ENCODE measurements around the gene PON3.

- TF ChIP-seq, protein P1, sequence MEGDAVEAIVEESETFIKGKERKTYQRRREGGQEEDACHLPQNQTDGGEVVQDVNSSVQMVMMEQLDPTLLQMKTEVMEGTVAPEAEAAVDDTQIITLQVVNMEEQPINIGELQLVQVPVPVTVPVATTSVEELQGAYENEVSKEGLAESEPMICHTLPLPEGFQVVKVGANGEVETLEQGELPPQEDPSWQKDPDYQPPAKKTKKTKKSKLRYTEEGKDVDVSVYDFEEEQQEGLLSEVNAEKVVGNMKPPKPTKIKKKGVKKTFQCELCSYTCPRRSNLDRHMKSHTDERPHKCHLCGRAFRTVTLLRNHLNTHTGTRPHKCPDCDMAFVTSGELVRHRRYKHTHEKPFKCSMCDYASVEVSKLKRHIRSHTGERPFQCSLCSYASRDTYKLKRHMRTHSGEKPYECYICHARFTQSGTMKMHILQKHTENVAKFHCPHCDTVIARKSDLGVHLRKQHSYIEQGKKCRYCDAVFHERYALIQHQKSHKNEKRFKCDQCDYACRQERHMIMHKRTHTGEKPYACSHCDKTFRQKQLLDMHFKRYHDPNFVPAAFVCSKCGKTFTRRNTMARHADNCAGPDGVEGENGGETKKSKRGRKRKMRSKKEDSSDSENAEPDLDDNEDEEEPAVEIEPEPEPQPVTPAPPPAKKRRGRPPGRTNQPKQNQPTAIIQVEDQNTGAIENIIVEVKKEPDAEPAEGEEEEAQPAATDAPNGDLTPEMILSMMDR (IDR thresholded peaks at IDR 0.05; ENCODE audit: low read depth, low read length): no peak
- TF ChIP-seq POLR2A (IDR thresholded peaks at IDR 0.05; ENCODE audit: extremely low read depth, insufficient read length) (no peak), MYC (IDR thresholded peaks at IDR 0.05; ENCODE audit: low read depth, low read length) (no peak)
Observed at GRCh38 chr7:95435422-95435780, 39.2 kb upstream of the PON3 start.

Measured in NB4 (cell line).